Forelimb muscle (tissue), 1 donor: ENCODE data around the gene PGA3. TPM values are rescaled to one million over a fixed set of nuclear protein-coding genes. Genes with fewer than 3 reads are reported as not detected.
"Not testable (repeated sequence)": the region's sequence is repeated elsewhere in the genome, so short reads cannot be mapped to it uniquely, and the experiment has no call there.

Experiments used
- DNase-seq: peaks from one replicate; pipeline ENCODE4 v3.0.0-alpha.2; 2013; ENCODE audit warnings: low read depth
- polyA plus RNA-seq: library from polyadenylated mRNA; unstranded; fragments of 120-200 nt; gene quantifications from one replicate; pipeline ENCODE4 v1.2.1, GENCODE V29; 2013; ENCODE audit not compliant: insufficient read length

The PGA3 gene
- polyA plus RNA-seq, 1 donor: 1.5 TPM

DNA sequence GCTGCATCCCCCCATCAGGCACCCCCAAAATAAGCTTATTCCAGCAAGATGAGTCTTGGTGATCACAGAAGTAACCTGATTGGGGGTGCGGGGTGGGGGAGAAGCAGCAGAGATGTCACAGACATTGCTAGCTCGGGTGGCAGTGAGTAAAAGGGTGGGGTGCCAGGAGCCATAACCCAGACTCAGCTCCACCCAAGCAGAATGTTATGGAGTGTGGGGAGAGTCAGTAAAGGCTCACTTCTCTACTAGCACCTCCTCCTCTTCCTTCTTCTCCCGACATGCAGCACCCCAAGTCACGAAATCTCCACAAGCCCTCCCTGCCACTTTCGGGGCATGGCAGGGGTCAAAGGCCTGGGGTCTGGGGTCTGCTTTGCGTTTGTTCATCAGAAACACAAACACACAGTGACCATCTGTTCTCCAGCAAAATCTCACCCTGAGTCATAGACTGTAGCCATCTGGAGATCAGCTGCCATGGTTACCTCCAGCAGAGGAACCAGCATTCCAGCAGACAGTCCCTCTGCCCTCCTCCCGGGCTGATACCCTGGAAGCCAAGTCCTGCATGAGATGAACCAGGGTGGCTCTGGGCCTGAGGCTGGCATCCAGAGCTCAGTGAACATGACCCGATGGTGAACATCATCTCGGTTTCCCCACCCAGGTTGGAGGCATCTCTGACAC lies 4.5 kb downstream of the PGA3 start:
- not testable (repeated sequence) for DNase-seq

- not testable (repeated sequence) for DNase-seq
Observed at GRCh38 chr11:61210629-61211028, 7.3 kb downstream of the PGA3 start.

DNA sequence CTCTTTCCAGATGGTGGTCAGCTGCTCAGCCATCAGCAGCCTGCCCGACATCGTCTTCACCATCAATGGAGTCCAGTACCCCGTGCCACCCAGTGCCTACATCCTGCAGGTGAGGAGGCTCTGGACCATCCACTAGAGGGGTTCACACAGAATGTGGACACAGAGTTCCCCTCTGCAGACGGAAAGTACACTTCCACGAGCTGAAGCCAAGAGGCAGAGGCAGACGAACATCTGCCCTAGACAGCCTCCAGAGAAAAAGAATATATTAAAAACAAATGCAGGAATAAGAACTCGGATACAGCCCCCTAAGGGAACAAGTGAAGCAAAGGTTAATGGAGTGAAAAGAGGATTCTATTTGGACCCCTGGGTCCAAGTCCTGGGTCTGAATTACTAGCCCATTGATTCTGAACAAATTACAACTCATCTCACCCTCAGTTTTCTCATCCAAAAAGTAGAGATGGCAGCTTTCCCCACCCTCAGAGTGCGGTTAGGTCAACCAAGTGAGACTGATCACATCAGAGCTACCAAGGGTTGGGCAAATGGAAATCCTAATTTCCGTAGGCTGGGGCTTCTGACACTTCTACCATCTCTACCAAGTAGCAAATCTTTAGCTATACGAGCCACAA lies 8.1 kb downstream of the PGA3 start:
- DNase-seq: not testable (repeated sequence)

GRCh38 chr11:61212202-61212601 lies 8.9 kb downstream of the PGA3 start:
- not testable (repeated sequence) for DNase-seq

DNA sequence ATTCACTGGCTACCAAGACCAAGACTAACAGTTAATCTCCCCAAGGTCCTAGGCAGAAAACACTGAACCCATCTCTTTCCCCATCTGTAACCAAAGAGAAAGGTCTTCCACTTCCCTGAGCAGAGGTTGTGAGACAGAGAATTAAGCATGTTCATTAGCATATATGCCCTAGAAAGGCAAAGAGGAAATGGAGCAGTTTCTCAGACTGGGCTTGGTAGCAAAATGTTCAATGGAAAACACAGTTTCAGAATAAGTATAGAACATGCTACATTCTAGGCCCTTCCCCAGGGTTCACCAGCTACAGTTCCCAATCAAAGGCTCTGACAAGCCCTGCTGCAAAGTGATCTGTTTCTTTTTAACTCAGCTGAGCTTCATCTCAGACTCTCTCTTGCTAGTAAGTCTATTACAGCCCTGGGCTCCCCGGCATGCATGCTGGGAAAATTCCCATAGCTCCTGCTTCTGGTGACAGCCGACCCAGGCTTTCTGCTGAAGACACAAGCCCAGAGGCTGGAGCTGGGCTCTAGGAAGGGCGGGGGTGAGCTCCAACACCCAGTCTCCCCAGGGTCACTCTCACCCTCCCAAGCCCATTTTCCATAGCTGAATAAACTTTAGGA lies 10.5 kb downstream of the PGA3 start:
- not testable (repeated sequence) for DNase-seq

- DNase-seq: not testable (repeated sequence)
Observed at GRCh38 chr11:61218306-61218705, 15.0 kb downstream of the PGA3 start.

DNA sequence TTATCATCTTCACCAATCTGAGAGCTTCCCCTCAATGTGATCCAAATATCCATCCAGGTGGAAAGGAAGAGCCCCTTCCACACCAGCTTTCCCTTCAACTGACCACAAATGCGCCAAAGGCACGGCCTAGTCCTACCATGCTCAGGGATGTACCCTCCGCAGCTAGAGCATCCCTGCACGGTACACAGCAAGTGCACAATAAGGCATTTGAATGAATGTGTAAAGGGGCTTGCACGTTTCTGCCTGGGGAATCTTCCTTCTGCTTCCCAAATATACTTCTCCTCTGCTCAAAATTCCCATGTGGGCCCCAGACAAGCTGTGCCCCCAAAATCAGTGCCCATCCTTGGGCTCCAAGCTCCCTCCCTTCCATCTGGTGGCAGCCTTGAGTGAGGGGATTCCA lies 15.7 kb downstream of the PGA3 start:
- DNase-seq: not testable (repeated sequence)

GRCh38 chr11:61222047-61222446 lies 18.7 kb downstream of the PGA3 start, which contains the start of gene PGA4:
Gene PGA4, plus strand, starts transcription at chr11:61222347. Its CDS starts 54 bp downstream, at chr11:61222401.
- DNase-seq: not testable (repeated sequence)

DNA sequence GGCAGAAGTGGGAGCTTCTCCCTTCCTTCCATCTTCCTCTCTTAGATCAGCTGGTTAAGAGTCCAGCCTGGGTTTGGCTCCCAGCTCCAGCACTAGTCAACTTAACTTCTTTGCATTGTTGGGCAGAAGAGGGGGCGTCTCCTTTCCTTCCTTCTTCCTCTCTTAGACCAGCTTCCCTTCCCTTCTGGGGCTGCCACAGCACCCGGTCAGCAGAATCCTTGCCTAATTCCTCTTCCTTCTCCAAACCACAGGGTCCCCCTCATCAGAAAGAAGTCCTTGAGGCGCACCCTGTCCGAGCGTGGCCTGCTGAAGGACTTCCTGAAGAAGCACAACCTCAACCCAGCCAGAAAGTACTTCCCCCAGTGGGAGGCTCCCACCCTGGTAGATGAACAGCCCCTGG lies 19.4 kb downstream of the PGA3 start:
- not testable (repeated sequence) for DNase-seq

DNA sequence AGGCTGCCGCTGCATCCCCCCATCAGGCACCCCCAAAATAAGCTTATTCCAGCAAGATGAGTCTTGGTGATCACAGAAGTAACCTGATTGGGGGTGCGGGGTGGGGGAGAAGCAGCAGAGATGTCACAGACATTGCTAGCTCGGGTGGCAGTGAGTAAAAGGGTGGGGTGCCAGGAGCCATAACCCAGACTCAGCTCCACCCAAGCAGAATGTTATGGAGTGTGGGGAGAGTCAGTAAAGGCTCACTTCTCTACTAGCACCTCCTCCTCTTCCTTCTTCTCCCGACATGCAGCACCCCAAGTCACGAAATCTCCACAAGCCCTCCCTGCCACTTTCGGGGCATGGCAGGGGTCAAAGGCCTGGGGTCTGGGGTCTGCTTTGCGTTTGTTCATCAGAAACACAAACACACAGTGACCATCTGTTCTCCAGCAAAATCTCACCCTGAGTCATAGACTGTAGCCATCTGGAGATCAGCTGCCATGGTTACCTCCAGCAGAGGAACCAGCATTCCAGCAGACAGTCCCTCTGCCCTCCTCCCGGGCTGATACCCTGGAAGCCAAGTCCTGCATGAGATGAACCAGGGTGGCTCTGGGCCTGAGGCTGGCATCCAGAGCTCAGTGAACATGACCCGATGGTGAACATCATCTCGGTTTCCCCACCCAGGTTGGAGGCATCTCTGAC lies 23.3 kb downstream of the PGA3 start:
- not testable (repeated sequence) for DNase-seq

DNA sequence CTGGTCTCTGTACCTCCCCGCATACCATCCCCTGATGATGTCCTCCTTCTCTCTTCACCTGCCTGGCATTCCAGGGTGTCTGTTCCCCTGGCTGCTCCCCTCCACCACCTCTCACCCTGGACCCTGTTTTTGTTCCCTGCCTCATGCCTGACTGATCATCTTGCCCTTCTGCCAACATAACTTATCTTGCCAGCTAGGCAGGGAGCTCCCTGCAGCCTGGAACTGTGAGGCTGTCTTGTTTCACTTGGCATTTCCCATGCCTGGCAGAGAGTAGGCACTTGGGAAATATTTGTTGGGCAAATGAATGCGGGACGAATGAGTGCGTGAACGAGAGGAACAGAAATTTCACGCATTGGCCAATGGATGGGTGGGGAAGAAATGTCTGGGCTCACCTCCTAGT lies 26.1 kb downstream of the PGA3 start:
- not testable (repeated sequence) for DNase-seq

GRCh38 chr11:61231033-61231432 lies 27.7 kb downstream of the PGA3 start:
- not testable (repeated sequence) for DNase-seq

DNA sequence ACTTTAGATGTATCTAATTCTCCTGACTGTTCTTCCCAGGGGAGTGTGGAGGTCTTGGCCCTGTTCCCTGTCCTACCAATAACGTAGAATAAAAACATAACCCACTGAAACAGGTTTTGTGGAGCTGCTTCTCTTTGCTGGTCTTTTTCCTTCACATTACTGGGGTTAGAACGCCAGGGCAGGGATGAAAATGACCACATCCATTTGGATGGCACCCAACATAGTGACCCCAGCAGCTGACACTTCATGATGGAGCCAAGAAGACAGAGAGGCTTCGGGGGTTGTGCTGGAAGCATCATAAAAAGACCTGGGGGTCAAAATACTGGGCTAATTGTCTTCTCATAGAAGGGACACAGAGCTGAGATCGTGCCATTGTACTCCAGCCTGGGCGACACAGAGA lies 28.3 kb downstream of the PGA3 start:
- DNase-seq: not testable (repeated sequence)

DNA sequence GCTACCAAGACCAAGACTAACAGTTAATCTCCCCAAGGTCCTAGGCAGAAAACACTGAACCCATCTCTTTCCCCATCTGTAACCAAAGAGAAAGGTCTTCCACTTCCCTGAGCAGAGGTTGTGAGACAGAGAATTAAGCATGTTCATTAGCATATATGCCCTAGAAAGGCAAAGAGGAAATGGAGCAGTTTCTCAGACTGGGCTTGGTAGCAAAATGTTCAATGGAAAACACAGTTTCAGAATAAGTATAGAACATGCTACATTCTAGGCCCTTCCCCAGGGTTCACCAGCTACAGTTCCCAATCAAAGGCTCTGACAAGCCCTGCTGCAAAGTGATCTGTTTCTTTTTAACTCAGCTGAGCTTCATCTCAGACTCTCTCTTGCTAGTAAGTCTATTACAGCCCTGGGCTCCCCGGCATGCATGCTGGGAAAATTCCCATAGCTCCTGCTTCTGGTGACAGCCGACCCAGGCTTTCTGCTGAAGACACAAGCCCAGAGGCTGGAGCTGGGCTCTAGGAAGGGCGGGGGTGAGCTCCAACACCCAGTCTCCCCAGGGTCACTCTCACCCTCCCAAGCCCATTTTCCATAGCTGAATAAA lies 29.3 kb downstream of the PGA3 start:
- DNase-seq: not testable (repeated sequence)

GRCh38 chr11:61237130-61237529 lies 33.8 kb downstream of the PGA3 start:
- not testable (repeated sequence) for DNase-seq

GRCh38 chr11:61240288-61240687 lies 37.0 kb downstream of the PGA3 start:
- not testable (repeated sequence) for DNase-seq

DNA sequence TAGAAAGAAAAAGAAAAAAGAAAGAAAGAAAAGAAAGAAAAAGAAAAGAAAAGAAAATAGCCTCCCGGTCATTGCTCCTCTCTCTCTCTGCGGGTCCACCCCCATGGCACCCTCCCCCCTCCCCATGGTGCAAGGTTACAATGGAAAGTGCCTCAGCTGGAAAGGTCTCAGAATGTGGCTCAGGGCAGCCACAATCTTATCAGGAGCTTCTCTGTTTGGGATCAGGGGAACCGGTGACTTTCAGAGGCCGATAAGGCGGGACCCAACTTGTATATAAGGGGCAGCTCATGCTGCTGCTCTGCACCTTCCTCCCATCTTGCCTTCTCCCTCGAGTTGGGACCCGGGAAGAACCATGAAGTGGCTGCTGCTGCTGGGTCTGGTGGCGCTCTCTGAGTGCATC lies 37.6 kb downstream of the PGA3 start, which contains the start of gene PGA5:
TSS of gene PGA5 (plus strand) at position 301 of the 400 bp plus-strand sequence. CDS start at position 353, 52 bp downstream.
- not testable (repeated sequence) for DNase-seq

DNA sequence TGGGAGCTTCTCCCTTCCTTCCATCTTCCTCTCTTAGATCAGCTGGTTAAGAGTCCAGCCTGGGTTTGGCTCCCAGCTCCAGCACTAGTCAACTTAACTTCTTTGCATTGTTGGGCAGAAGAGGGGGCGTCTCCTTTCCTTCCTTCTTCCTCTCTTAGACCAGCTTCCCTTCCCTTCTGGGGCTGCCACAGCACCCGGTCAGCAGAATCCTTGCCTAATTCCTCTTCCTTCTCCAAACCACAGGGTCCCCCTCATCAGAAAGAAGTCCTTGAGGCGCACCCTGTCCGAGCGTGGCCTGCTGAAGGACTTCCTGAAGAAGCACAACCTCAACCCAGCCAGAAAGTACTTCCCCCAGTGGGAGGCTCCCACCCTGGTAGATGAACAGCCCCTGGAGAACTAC lies 38.2 kb downstream of the PGA3 start:
- not testable (repeated sequence) for DNase-seq

- DNase-seq: not testable (repeated sequence)
Observed at GRCh38 chr11:61245284-61245964, 42.1 kb downstream of the PGA3 start.

GRCh38 chr11:61248071-61248470 lies 44.8 kb downstream of the PGA3 start:
- not testable (repeated sequence) for DNase-seq

DNA sequence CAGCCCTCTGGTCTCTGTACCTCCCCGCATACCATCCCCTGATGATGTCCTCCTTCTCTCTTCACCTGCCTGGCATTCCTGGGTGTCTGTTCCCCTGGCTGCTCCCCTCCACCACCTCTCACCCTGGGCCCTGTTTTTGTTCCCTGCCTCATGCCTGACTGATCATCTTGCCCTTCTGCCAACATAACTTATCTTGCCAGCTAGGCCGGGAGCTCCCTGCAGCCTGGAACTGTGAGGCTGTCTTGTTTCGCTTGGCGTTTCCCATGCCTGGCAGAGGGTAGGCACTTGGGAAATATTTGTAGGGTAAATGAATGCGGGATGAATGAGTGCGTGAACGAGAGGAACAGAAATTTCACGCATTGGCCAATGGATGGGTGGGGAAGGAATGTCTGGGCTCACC lies 45.9 kb downstream of the PGA3 start:
- not testable (repeated sequence) for DNase-seq
